ENCODE results near the gene CAVIN3. TPM values are rescaled to one million over a fixed set of nuclear protein-coding genes. Genes with fewer than 3 reads are reported as not detected.

Gene CAVIN3
- polyA plus RNA-seq, 4 donors, result 2.0 to 29.6 (median 12.3) TPM

GRCh38 chr11:6321356-6321755 is 1.1 kb upstream of the CAVIN3 start:
- peaks cover 0 to 2% (median 0%) of the 10 kb centered on the region in 3 donors for H3K27me3 ChIP-seq (ENCODE audit: control insufficient read depth in 3 of 3, insufficient read depth in 3 of 3, low read length in 3 of 3)
- H3K4me1 ChIP-seq (ENCODE audit: control insufficient read depth in 3 of 3, insufficient read depth in 2 of 3, low read depth in 1 of 3, low read length in 2 of 3), result peaks cover 0 to 8% (median 0%) of the 10 kb centered on the region in 3 donors
- H3K9me3 ChIP-seq (ENCODE audit: control insufficient read depth in 2 of 2, insufficient read depth in 1 of 2, low read depth in 1 of 2, low read length in 1 of 2), result no peaks in the 10 kb centered on the region
- DNase-seq, result no peak
- no peak overlapping the region for H3K4me3 ChIP-seq (ENCODE audit: low read depth in 1 of 3, low read length in 3 of 3)
- H3K27ac ChIP-seq (ENCODE audit: low read depth in 1 of 3, low read length in 2 of 3), result peak overlapping the region in 2 of 3 donors; percentile 85 to 91
- H3K36me3 ChIP-seq (ENCODE audit: control insufficient read depth in 3 of 3, insufficient read depth in 2 of 3, low read depth in 1 of 3, low read length in 3 of 3), result no peaks in the 10 kb centered on the region
- no peak for FAIRE-seq
- WGBS, 3 donors, result 71 to 88% (median 84%) methylated on average over 12 of the region's 12 CpGs

GRCh38 chr11:6319704-6320410 is 444 bp downstream of the CAVIN3 start:
- Histone ChIP-seq H3K27me3 (ENCODE audit: control insufficient read depth in 3 of 3, insufficient read depth in 3 of 3, low read length in 3 of 3) (peaks cover 0 to 2% (median 0%) of the 10 kb centered on the region in 3 donors), H3K27ac (ENCODE audit: low read depth in 1 of 3, low read length in 2 of 3) (peak overlapping the region in 2 of 3 donors; percentile 85 to 91), H3K4me3 (ENCODE audit: low read depth in 1 of 3, low read length in 3 of 3) (peak overlapping the region; percentile 3 to 49 (median 14)), H3K4me1 (ENCODE audit: control insufficient read depth in 3 of 3, insufficient read depth in 2 of 3, low read depth in 1 of 3, low read length in 2 of 3) (peaks cover 0 to 8% (median 0%) of the 10 kb centered on the region in 3 donors), H3K9me3 (ENCODE audit: control insufficient read depth in 2 of 2, insufficient read depth in 1 of 2, low read depth in 1 of 2, low read length in 1 of 2) (no peaks in the 10 kb centered on the region), H3K36me3 (ENCODE audit: control insufficient read depth in 3 of 3, insufficient read depth in 2 of 3, low read depth in 1 of 3, low read length in 3 of 3) (no peaks in the 10 kb centered on the region)
- FAIRE-seq (no peak), DNase-seq (peak; percentile 59 to 86)
- WGBS, 3 donors, result 2 to 10% (median 4%) methylated on average over 33 to 50 of the region's 50 CpGs

GRCh38 chr11:6319001-6319703 is 1.1 kb downstream of the CAVIN3 start:
- H3K4me1 ChIP-seq (ENCODE audit: control insufficient read depth in 3 of 3, insufficient read depth in 2 of 3, low read depth in 1 of 3, low read length in 2 of 3), result peaks cover 0 to 8% (median 0%) of the 10 kb centered on the region in 3 donors
- DNase-seq, result no peak
- peaks cover 0 to 2% (median 0%) of the 10 kb centered on the region in 3 donors for H3K27me3 ChIP-seq (ENCODE audit: control insufficient read depth in 3 of 3, insufficient read depth in 3 of 3, low read length in 3 of 3)
- no peaks in the 10 kb centered on the region for H3K9me3 ChIP-seq (ENCODE audit: control insufficient read depth in 2 of 2, insufficient read depth in 1 of 2, low read depth in 1 of 2, low read length in 1 of 2)
- 23 to 39% (median 37%) methylated on average over 37 of the region's 37 CpGs for WGBS, 3 donors
- peak overlapping the region in 2 of 3 donors; percentile 0 to 49 for H3K4me3 ChIP-seq (ENCODE audit: low read depth in 1 of 3, low read length in 3 of 3)
- peak overlapping the region in 2 of 3 donors; percentile 85 to 91 for H3K27ac ChIP-seq (ENCODE audit: low read depth in 1 of 3, low read length in 2 of 3)
- FAIRE-seq, result no peak
- H3K36me3 ChIP-seq (ENCODE audit: control insufficient read depth in 3 of 3, insufficient read depth in 2 of 3, low read depth in 1 of 3, low read length in 3 of 3), result no peaks in the 10 kb centered on the region

- Histone ChIP-seq H3K4me1 (ENCODE audit: control insufficient read depth in 3 of 3, insufficient read depth in 2 of 3, low read depth in 1 of 3, low read length in 2 of 3) (peaks cover 0 to 8% (median 0%) of the 10 kb centered on the region in 3 donors), H3K36me3 (ENCODE audit: control insufficient read depth in 3 of 3, insufficient read depth in 2 of 3, low read depth in 1 of 3, low read length in 3 of 3) (no peaks in the 10 kb centered on the region), H3K4me3 (ENCODE audit: low read depth in 1 of 3, low read length in 3 of 3) (no peak overlapping the region), H3K9me3 (ENCODE audit: control insufficient read depth in 2 of 2, insufficient read depth in 1 of 2, low read depth in 1 of 2, low read length in 1 of 2) (no peaks in the 10 kb centered on the region), H3K27me3 (ENCODE audit: control insufficient read depth in 3 of 3, insufficient read depth in 3 of 3, low read length in 3 of 3) (peaks cover 0 to 2% (median 0%) of the 10 kb centered on the region in 3 donors), H3K27ac (ENCODE audit: low read depth in 1 of 3, low read length in 2 of 3) (peak overlapping the region in 2 of 3 donors; percentile 85 to 91)
- FAIRE-seq (no peak), DNase-seq (no peak)
- 78 to 82% (median 80%) methylated on average over 4 of the region's 4 CpGs for WGBS, 3 donors
These were observed 2.1 kb downstream of the CAVIN3 start for GRCh38 chr11:6318204-6318603.

GRCh38 chr11:6315811-6316425 is 4.4 kb downstream of the CAVIN3 start:
- FAIRE-seq, result no peak

GRCh38 chr11:6312106-6312505 is 8.2 kb downstream of the CAVIN3 start:
- H3K36me3 ChIP-seq (ENCODE audit: control insufficient read depth in 3 of 3, insufficient read depth in 2 of 3, low read depth in 1 of 3, low read length in 3 of 3), result no peaks in the 10 kb centered on the region
- FAIRE-seq (no peak), DNase-seq (no peak)
- no peak overlapping the region for H3K4me3 ChIP-seq (ENCODE audit: low read depth in 1 of 3, low read length in 3 of 3)
- no peaks in the 10 kb centered on the region for H3K4me1 ChIP-seq (ENCODE audit: control insufficient read depth in 3 of 3, insufficient read depth in 2 of 3, low read depth in 1 of 3, low read length in 2 of 3)
- no peaks in the 10 kb centered on the region for H3K27me3 ChIP-seq (ENCODE audit: control insufficient read depth in 3 of 3, insufficient read depth in 3 of 3, low read length in 3 of 3)
- 80 to 90% (median 86%) methylated on average over 3 of the region's 3 CpGs for WGBS, 3 donors
- H3K9me3 ChIP-seq (ENCODE audit: control insufficient read depth in 2 of 2, insufficient read depth in 1 of 2, low read depth in 1 of 2, low read length in 1 of 2), result no peaks in the 10 kb centered on the region
- H3K27ac ChIP-seq (ENCODE audit: low read depth in 1 of 3, low read length in 2 of 3), result no peak overlapping the region

More at GRCh38 chr11:6315811-6316425, 4.4 kb downstream of the CAVIN3 start:
- Histone ChIP-seq H3K27me3 (ENCODE audit: control insufficient read depth in 3 of 3, insufficient read depth in 3 of 3, low read length in 3 of 3) (peaks cover 0 to 2% (median 0%) of the 10 kb centered on the region in 3 donors), H3K27ac (ENCODE audit: low read depth in 1 of 3, low read length in 2 of 3) (no peak overlapping the region), H3K36me3 (ENCODE audit: control insufficient read depth in 3 of 3, insufficient read depth in 2 of 3, low read depth in 1 of 3, low read length in 3 of 3) (no peaks in the 10 kb centered on the region), H3K4me1 (ENCODE audit: control insufficient read depth in 3 of 3, insufficient read depth in 2 of 3, low read depth in 1 of 3, low read length in 2 of 3) (peaks cover 0 to 8% (median 0%) of the 10 kb centered on the region in 3 donors), H3K9me3 (ENCODE audit: control insufficient read depth in 2 of 2, insufficient read depth in 1 of 2, low read depth in 1 of 2, low read length in 1 of 2) (no peaks in the 10 kb centered on the region), H3K4me3 (ENCODE audit: low read depth in 1 of 3, low read length in 3 of 3) (no peak overlapping the region)
- peak; percentile 58 to 62 for DNase-seq
- 2 to 3% (median 2%) methylated on average over 10 of the region's 10 CpGs for WGBS, 3 donors

- H3K27ac ChIP-seq (ENCODE audit: low read depth in 1 of 3, low read length in 2 of 3), result no peak overlapping the region
- FAIRE-seq, result no peak
- H3K27me3 ChIP-seq (ENCODE audit: control insufficient read depth in 3 of 3, insufficient read depth in 3 of 3, low read length in 3 of 3), result peaks cover 0 to 9% (median 0%) of the 10 kb centered on the region in 3 donors
- no peaks in the 10 kb centered on the region for H3K36me3 ChIP-seq (ENCODE audit: control insufficient read depth in 3 of 3, insufficient read depth in 2 of 3, low read depth in 1 of 3, low read length in 3 of 3)
- no peak for DNase-seq
- no peak overlapping the region for H3K4me3 ChIP-seq (ENCODE audit: low read depth in 1 of 3, low read length in 3 of 3)
- H3K4me1 ChIP-seq (ENCODE audit: control insufficient read depth in 3 of 3, insufficient read depth in 2 of 3, low read depth in 1 of 3, low read length in 2 of 3), result no peaks in the 10 kb centered on the region
- 65 to 72% (median 67%) methylated on average over 8 of the region's 8 CpGs for WGBS, 3 donors
- no peaks in the 10 kb centered on the region for H3K9me3 ChIP-seq (ENCODE audit: control insufficient read depth in 2 of 2, insufficient read depth in 1 of 2, low read depth in 1 of 2, low read length in 1 of 2)
These were observed 12.4 kb downstream of the CAVIN3 start for GRCh38 chr11:6307876-6308275.

- Histone ChIP-seq H3K27me3 (ENCODE audit: control insufficient read depth in 3 of 3, insufficient read depth in 3 of 3, low read length in 3 of 3) (peaks cover 0 to 9% (median 0%) of the 10 kb centered on the region in 3 donors), H3K27ac (ENCODE audit: low read depth in 1 of 3, low read length in 2 of 3) (no peak overlapping the region), H3K36me3 (ENCODE audit: control insufficient read depth in 3 of 3, insufficient read depth in 2 of 3, low read depth in 1 of 3, low read length in 3 of 3) (no peaks in the 10 kb centered on the region), H3K4me3 (ENCODE audit: low read depth in 1 of 3, low read length in 3 of 3) (no peak overlapping the region), H3K9me3 (ENCODE audit: control insufficient read depth in 2 of 2, insufficient read depth in 1 of 2, low read depth in 1 of 2, low read length in 1 of 2) (no peaks in the 10 kb centered on the region), H3K4me1 (ENCODE audit: control insufficient read depth in 3 of 3, insufficient read depth in 2 of 3, low read depth in 1 of 3, low read length in 2 of 3) (no peaks in the 10 kb centered on the region)
- FAIRE-seq (no peak), DNase-seq (no peak)
- 82 to 83% (median 83%) methylated on average over 4 of the region's 4 CpGs for WGBS, 3 donors
These were observed 15.0 kb downstream of the CAVIN3 start for GRCh38 chr11:6305297-6305696.

Data from small intestine (tissue), 7 donors.